DOHH2 (cell line): ENCODE measurements around the gene MICAL1.

Experiments
- H3F3A ChIP-seq: fragments of 200-600 bp; sonication (generic), shearing (Covaris generic); 2 replicates; pipeline ENCODE4 v1.6.0; 2016; ENCODE audit warnings: antibody characterized with exemption, mild to moderate bottlenecking; ENCODE audit not compliant: control insufficient read depth, insufficient read depth
- H3K27ac ChIP-seq: fragments of 200-600 bp; sonication (generic); 2 replicates; pipeline ENCODE4 v1.5.1; 2014; ENCODE audit warnings: low read depth, mild to moderate bottlenecking, low read length, moderate library complexity
- H3K27me3 ChIP-seq: fragments of 200-600 bp; sonication (generic); 2 replicates; pipeline ENCODE4 v1.6.1; 2014; ENCODE audit warnings: mild to moderate bottlenecking, low read length, mixed read lengths; ENCODE audit not compliant: control insufficient read depth
- H3K36me3 ChIP-seq: fragments of 200-600 bp; sonication (generic); 2 replicates; pipeline ENCODE4 v1.6.1; 2014; ENCODE audit warnings: mild to moderate bottlenecking, low read length, moderate library complexity, mixed read lengths; ENCODE audit not compliant: control insufficient read depth
- H3K4me1 ChIP-seq: fragments of 200-600 bp; sonication (generic); 2 replicates; pipeline ENCODE4 v1.6.1; 2014; ENCODE audit warnings: mild to moderate bottlenecking, low read length, mixed read lengths; ENCODE audit not compliant: control insufficient read depth
- H3K4me2 ChIP-seq: fragments of 200-600 bp; sonication (generic); 2 replicates; pipeline ENCODE4 v1.6.0; 2014; ENCODE audit warnings: mild to moderate bottlenecking, low read length, moderate library complexity
- H3K4me3 ChIP-seq: fragments of 200-600 bp; sonication (generic); 2 replicates; pipeline ENCODE4 v1.5.1; 2014; ENCODE audit warnings: mild to moderate bottlenecking, low read length, mixed read lengths
- H3K79me2 ChIP-seq: fragments of 200-600 bp; sonication (generic); 2 replicates; pipeline ENCODE4 v1.6.1; 2014; ENCODE audit warnings: mild to moderate bottlenecking, low read length, mixed read lengths; ENCODE audit not compliant: control insufficient read depth
- H3K9me2 ChIP-seq: fragments of 200-600 bp; sonication (generic); replicated peaks from 2 replicates; pipeline ENCODE4 v1.6.1; 2014; ENCODE audit warnings: mild to moderate bottlenecking, low read length, mixed read lengths; ENCODE audit not compliant: control insufficient read depth
- H3K9me3 ChIP-seq: fragments of 200-600 bp; sonication (generic); 2 replicates; pipeline ENCODE4 v1.6.1; 2014; ENCODE audit warnings: antibody characterized with exemption, low read length, mixed read lengths; ENCODE audit not compliant: control insufficient read depth, insufficient read depth
- H4K20me1 ChIP-seq: fragments of 200-600 bp; sonication (generic); 2 replicates; pipeline ENCODE4 v1.6.0; 2014; ENCODE audit warnings: low read depth, mild to moderate bottlenecking, antibody characterized with exemption, low read length, moderate library complexity; ENCODE audit not compliant: control insufficient read depth, insufficient read depth
- EZH2phosphoT487 ChIP-seq: fragments of 200-600 bp; sonication (generic); IDR thresholded peaks from 2 replicates; pipeline ENCODE4 v1.6.1; 2017; ENCODE audit warnings: borderline replicate concordance, mild to moderate bottlenecking, antibody characterized with exemption, low read length, moderate library complexity, mixed read lengths
- TF ChIP-seq, protein P1 (sequence below): fragments of 200-600 bp; sonication (generic); IDR thresholded peaks from one replicate; pipeline ENCODE4 v1.5.1; 2014; ENCODE audit warnings: antibody characterized with exemption, mild to moderate bottlenecking, low read depth, low read length; ENCODE audit not compliant: poor library complexity, severe bottlenecking

Gene MICAL1

GRCh38 chr6:109420751-109421150 lies 34.8 kb downstream of the MICAL1 start:
- no peaks in the 10 kb centered on the region; the same call in 1 of the 2 replicates for H3K4me1 ChIP-seq
- no peaks in the 10 kb centered on the region for H3K9me3 ChIP-seq
- H3K27me3 ChIP-seq: 0 out of 2 replicates have a peak, but pooled peaks cover 2% of the 10 kb centered on the region
- no peak overlapping the region for H3K4me3 ChIP-seq
- H3K79me2 ChIP-seq: no peaks in the 10 kb centered on the region
- H3F3A ChIP-seq: no peaks in the 10 kb centered on the region
- no peak overlapping the region for H3K27ac ChIP-seq
- no peak for TF ChIP-seq EZH2phosphoT487
- TF ChIP-seq, protein P1, sequence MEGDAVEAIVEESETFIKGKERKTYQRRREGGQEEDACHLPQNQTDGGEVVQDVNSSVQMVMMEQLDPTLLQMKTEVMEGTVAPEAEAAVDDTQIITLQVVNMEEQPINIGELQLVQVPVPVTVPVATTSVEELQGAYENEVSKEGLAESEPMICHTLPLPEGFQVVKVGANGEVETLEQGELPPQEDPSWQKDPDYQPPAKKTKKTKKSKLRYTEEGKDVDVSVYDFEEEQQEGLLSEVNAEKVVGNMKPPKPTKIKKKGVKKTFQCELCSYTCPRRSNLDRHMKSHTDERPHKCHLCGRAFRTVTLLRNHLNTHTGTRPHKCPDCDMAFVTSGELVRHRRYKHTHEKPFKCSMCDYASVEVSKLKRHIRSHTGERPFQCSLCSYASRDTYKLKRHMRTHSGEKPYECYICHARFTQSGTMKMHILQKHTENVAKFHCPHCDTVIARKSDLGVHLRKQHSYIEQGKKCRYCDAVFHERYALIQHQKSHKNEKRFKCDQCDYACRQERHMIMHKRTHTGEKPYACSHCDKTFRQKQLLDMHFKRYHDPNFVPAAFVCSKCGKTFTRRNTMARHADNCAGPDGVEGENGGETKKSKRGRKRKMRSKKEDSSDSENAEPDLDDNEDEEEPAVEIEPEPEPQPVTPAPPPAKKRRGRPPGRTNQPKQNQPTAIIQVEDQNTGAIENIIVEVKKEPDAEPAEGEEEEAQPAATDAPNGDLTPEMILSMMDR: no peak
- H3K9me2 ChIP-seq: no peaks in the 10 kb centered on the region
- no peak overlapping the region for H3K4me2 ChIP-seq
- H4K20me1 ChIP-seq: no peaks in the 10 kb centered on the region
- no peaks in the 10 kb centered on the region for H3K36me3 ChIP-seq

- Histone ChIP-seq H3K27ac (no peak overlapping the region), H3K4me1 (no peaks in the 10 kb centered on the region), H3K79me2 (no peaks in the 10 kb centered on the region), H3K4me2 (no peak overlapping the region), H3K36me3 (no peaks in the 10 kb centered on the region), H3K9me2 (no peaks in the 10 kb centered on the region), H4K20me1 (no peaks in the 10 kb centered on the region), H3K27me3 (0 out of 2 replicates have a peak, but pooled peaks cover 2% of the 10 kb centered on the region), H3K4me3 (no peak overlapping the region), H3K9me3 (no peaks in the 10 kb centered on the region), H3F3A (no peaks in the 10 kb centered on the region)
- TF ChIP-seq, protein P1: no peak
- TF ChIP-seq EZH2phosphoT487: no peak
Observed at GRCh38 chr6:109417646-109418045, 37.9 kb downstream of the MICAL1 start.

- no peaks in the 10 kb centered on the region for H3K36me3 ChIP-seq
- H4K20me1 ChIP-seq: no peaks in the 10 kb centered on the region
- H3K27me3 ChIP-seq: peaks cover 11% of the 10 kb centered on the region
- H3K4me1 ChIP-seq: no peaks in the 10 kb centered on the region
- H3K79me2 ChIP-seq: no peaks in the 10 kb centered on the region
- TF ChIP-seq, protein P1: no peak
- H3K9me3 ChIP-seq: no peaks in the 10 kb centered on the region
- H3K4me3 ChIP-seq: no peak overlapping the region
- no peaks in the 10 kb centered on the region for H3K9me2 ChIP-seq
- no peaks in the 10 kb centered on the region for H3F3A ChIP-seq
- H3K4me2 ChIP-seq: no peak overlapping the region
- H3K27ac ChIP-seq: no peak overlapping the region
Observed at GRCh38 chr6:109411034-109411433, 44.5 kb downstream of the MICAL1 start.

DNA sequence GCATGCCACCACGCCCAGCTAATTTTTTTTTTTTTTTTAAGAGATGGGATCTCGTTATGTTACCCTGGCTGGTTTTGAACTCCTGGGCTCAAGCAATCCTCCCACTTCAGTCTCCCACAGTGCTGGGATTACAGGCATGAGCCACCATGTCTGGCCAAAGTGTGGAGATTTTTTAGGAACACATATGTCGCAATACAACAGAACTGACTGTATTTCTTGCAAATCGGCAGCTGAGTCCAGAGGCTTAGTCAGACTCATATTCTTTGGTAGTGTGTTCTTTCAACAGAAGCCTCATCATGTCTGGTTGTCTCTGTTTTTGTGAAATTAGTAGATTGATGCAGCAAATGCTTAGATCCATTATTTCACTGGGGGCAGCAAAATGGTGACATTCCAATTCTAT lies 49.4 kb downstream of the MICAL1 start:
- H3K79me2 ChIP-seq: no peaks in the 10 kb centered on the region
- H3K27me3 ChIP-seq: peaks cover 19% of the 10 kb centered on the region
- H3K36me3 ChIP-seq: no peaks in the 10 kb centered on the region
- no peak overlapping the region for H3K4me3 ChIP-seq
- no peaks in the 10 kb centered on the region for H3K9me3 ChIP-seq
- H3K4me2 ChIP-seq: no peak overlapping the region
- no peaks in the 10 kb centered on the region for H3F3A ChIP-seq
- H3K9me2 ChIP-seq: no peaks in the 10 kb centered on the region
- H3K27ac ChIP-seq: no peak overlapping the region
- H3K4me1 ChIP-seq: no peaks in the 10 kb centered on the region
- no peak for TF ChIP-seq EZH2phosphoT487
- TF ChIP-seq, protein P1: no peak
- H4K20me1 ChIP-seq: no peaks in the 10 kb centered on the region
